HCT116 (cell line): ENCODE data around the gene POLG. TPM values are rescaled to one million over a fixed set of nuclear protein-coding genes. Genes with fewer than 3 reads are reported as not detected.

Experiments
- ATAC-seq: fragments of 200-7000 bp; cut with Tn5 transposase; 2 replicates; pipeline ENCODE4 v1.9.1; 2020; ENCODE audit warnings: mild to moderate bottlenecking, moderate library complexity
- Bru-seq: library from RNA; stranded (reverse); fragments of 400-500 nt; gene quantifications from one replicate; lab custom pipeline; 2021; lab: Mats Ljungman, UMichigan
- BruChase-seq, 2 experiments: library from RNA; stranded (reverse); fragments of 400-500 nt; gene quantifications; one replicate each; lab custom pipeline; 2021; lab: Mats Ljungman, UMichigan
- BruUV-seq: library from RNA; stranded (reverse); fragments of 400-500 nt; replicated peaks from 2 replicates; lab custom pipeline; 2021; lab: Mats Ljungman, UMichigan
- CTCF ChIA-PET: fragments of 300-600 bp; sonication (Branson Sonifier 250); formaldehyde crosslinking; loops from one replicate; lab custom pipeline; 2021; ENCODE audit warnings: antibody characterized with exemption; lab: Charles Lee
- POLR2A ChIA-PET: fragments of 300-600, 350-600 bp; sonication (Branson Sonifier 250); formaldehyde crosslinking; loops from one replicate; lab custom pipeline; 2021; ENCODE audit warnings: antibody characterized with exemption; lab: Charles Lee
- RAD21 ChIA-PET, 2 experiments: fragments of 300-600 bp; sonication (Branson Sonifier 250); formaldehyde crosslinking; loops; one replicate each; lab custom pipeline; 2023; ENCODE audit warnings: low total read pairs in 2 of 2; ENCODE audit not compliant: uncharacterized antibody in 2 of 2, unreplicated experiment in 2 of 2, low non-redundant PET in 1 of 2; lab: Charles Lee
- DNase-seq: peaks from one replicate; pipeline ENCODE4 v3.0.0-alpha.2; 2010; ENCODE audit warnings: low read depth, low spot score
- H2AFZ ChIP-seq: fragments of 200-600 bp; shearing (Covaris generic), sonication (generic); 2 replicates; pipeline ENCODE4 v1.6.1; 2017; ENCODE audit warnings: low read depth, mixed run types, mixed read lengths, antibody characterized with exemption, low read length; ENCODE audit not compliant: poor library complexity, severe bottlenecking
- H3K27ac ChIP-seq: 2 replicates; pipeline ENCODE4 v1.5.1; 2012; ENCODE audit warnings: low read depth, low read length
- H3K27me3 ChIP-seq: fragments of 200-600 bp; sonication (generic); 2 replicates; pipeline ENCODE4 v1.6.1; 2016; ENCODE audit warnings: mixed run types, low read length, mixed read lengths; ENCODE audit not compliant: insufficient read depth
- H3K36me3 ChIP-seq, 2 experiments: fragments of 200-500 bp in 1 of 2; fragments of 200-600 bp in 1 of 2; sonication (Bioruptor generic) in 1 of 2; sonication (generic) in 1 of 2; 2 replicates each; pipeline versions ENCODE4 v1.5.1 to v1.6.1; 2014 to 2016; ENCODE audit warnings: low read length in 2 of 2, inconsistent platforms in 1 of 2, mixed read lengths in 1 of 2, mixed run types in 1 of 2; ENCODE audit not compliant: insufficient read depth in 2 of 2, control insufficient read depth in 1 of 2
- H3K4me1 ChIP-seq, 2 experiments: fragments of 200-600 bp in 1 of 2; sonication (generic) in 1 of 2; 2 replicates each; pipeline versions ENCODE4 v1.5.1 to v1.6.1; 2012 to 2017; ENCODE audit warnings: low read length in 2 of 2, inconsistent platforms in 1 of 2, mild to moderate bottlenecking in 1 of 2, mixed read lengths in 1 of 2, mixed run types in 1 of 2, moderate library complexity in 1 of 2; ENCODE audit not compliant: insufficient read depth in 2 of 2, control insufficient read depth in 1 of 2
- H3K4me2 ChIP-seq: fragments of 200-600 bp; sonication (generic); 2 replicates; pipeline ENCODE4 v1.6.1; 2017; ENCODE audit warnings: mixed run types, low read length, mixed read lengths
- H3K4me3 ChIP-seq, 2 experiments: fragments of 200-600 bp in 1 of 2; sonication (generic) in 1 of 2; replicated peaks in 1 of 2; 2 replicates each; pipeline ENCODE4 v1.5.1; 2011 to 2016; ENCODE audit warnings: low read length in 2 of 2, control low read depth in 1 of 2, low read depth in 1 of 2, mild to moderate bottlenecking in 1 of 2, mixed read lengths in 1 of 2, mixed run types in 1 of 2
- H3K79me2 ChIP-seq: fragments of 200-600 bp; sonication (generic); 2 replicates; pipeline ENCODE4 v1.6.1; 2017; ENCODE audit warnings: mild to moderate bottlenecking, mixed run types, low read length, moderate library complexity, mixed read lengths; ENCODE audit not compliant: insufficient read depth
- H3K9ac ChIP-seq: fragments of 200-600 bp; sonication (generic); 2 replicates; pipeline ENCODE4 v1.6.1; 2016; ENCODE audit warnings: low read length, mixed read lengths
- H3K9me2 ChIP-seq: fragments of 200-600 bp; sonication (generic), shearing (Covaris generic); 2 replicates; pipeline ENCODE4 v1.6.1; 2017; ENCODE audit warnings: mixed run types, mild to moderate bottlenecking, moderate library complexity; ENCODE audit not compliant: insufficient read depth
- H3K9me3 ChIP-seq, 2 experiments: fragments of 200-500 bp in 1 of 2; fragments of 200-600 bp in 1 of 2; sonication (Bioruptor generic) in 1 of 2; sonication (generic) in 1 of 2; 2 replicates each; pipeline ENCODE4 v1.6.1; 2014 to 2017; ENCODE audit warnings: low read length in 2 of 2, mixed read lengths in 2 of 2, inconsistent platforms in 1 of 2, low read depth in 1 of 2, mild to moderate bottlenecking in 1 of 2, mixed run types in 1 of 2, moderate library complexity in 1 of 2; ENCODE audit not compliant: control insufficient read depth in 1 of 2, insufficient read depth in 1 of 2
- H4K20me1 ChIP-seq: fragments of 200-600 bp; sonication (generic), shearing (Covaris generic); 2 replicates; pipeline ENCODE4 v1.6.1; 2017; ENCODE audit warnings: mixed run types, mild to moderate bottlenecking, moderate library complexity; ENCODE audit not compliant: insufficient read depth
- ATF3 ChIP-seq: IDR thresholded peaks from 2 replicates; pipeline ENCODE4 v1.6.1; 2012
- CEBPB ChIP-seq: IDR thresholded peaks from 2 replicates; pipeline ENCODE4 v1.6.1; 2012; ENCODE audit warnings: low read depth
- EGR1 ChIP-seq: IDR thresholded peaks from 2 replicates; pipeline ENCODE4 v1.6.1; 2012; ENCODE audit warnings: low read depth
- ELF1 ChIP-seq: IDR thresholded peaks from 2 replicates; pipeline ENCODE4 v1.6.1; 2012; ENCODE audit warnings: low read depth, borderline replicate concordance
- EZH2 ChIP-seq: fragments of 200-600 bp; sonication (generic); IDR thresholded peaks from 2 replicates; pipeline ENCODE4 v1.6.1; 2017; ENCODE audit warnings: antibody characterized with exemption, mixed run types
- EZH2phosphoT487 ChIP-seq: fragments of 200-600 bp; IDR thresholded peaks from 2 replicates; pipeline ENCODE4 v1.6.1; 2018; ENCODE audit warnings: antibody characterized with exemption, borderline replicate concordance
- FOSL1 ChIP-seq: IDR thresholded peaks from 2 replicates; pipeline ENCODE4 v1.6.1; 2012; ENCODE audit warnings: low read depth
- JUND ChIP-seq: IDR thresholded peaks from 2 replicates; pipeline ENCODE4 v1.6.1; 2012
- MAX ChIP-seq: IDR thresholded peaks from 2 replicates; pipeline ENCODE4 v1.6.1; 2012
- POLR2A ChIP-seq: IDR thresholded peaks from 2 replicates; pipeline ENCODE4 v1.7.0; 2011; ENCODE audit warnings: borderline replicate concordance; ENCODE audit not compliant: insufficient read depth, insufficient read length; ENCODE audit errors: extremely low read depth
- POLR2AphosphoS5 ChIP-seq: IDR thresholded peaks from 2 replicates; pipeline ENCODE4 v1.6.1; 2011; ENCODE audit warnings: mild to moderate bottlenecking, low read depth, low read length, moderate library complexity
- RAD21 ChIP-seq: IDR thresholded peaks from 2 replicates; pipeline ENCODE4 v1.6.1; 2012; ENCODE audit warnings: low read depth, mild to moderate bottlenecking
- SIN3A ChIP-seq: IDR thresholded peaks from 2 replicates; pipeline ENCODE4 v1.6.1; 2012; ENCODE audit warnings: low read depth
- SP1 ChIP-seq: IDR thresholded peaks from 2 replicates; pipeline ENCODE4 v1.6.1; 2012; ENCODE audit warnings: low read depth
- TCF7L2 ChIP-seq: IDR thresholded peaks from 2 replicates; pipeline ENCODE4 v1.7.0; 2011; ENCODE audit warnings: borderline replicate concordance, inconsistent platforms; ENCODE audit not compliant: insufficient read depth, insufficient read length; ENCODE audit errors: extremely low read depth
- YY1 ChIP-seq: IDR thresholded peaks from 2 replicates; pipeline ENCODE4 v1.6.1; 2011; ENCODE audit warnings: low read length, low read depth, moderate library complexity, mild to moderate bottlenecking; ENCODE audit not compliant: insufficient replicate concordance; ENCODE audit errors: extremely low read depth
- ZBTB33 ChIP-seq: IDR thresholded peaks from 2 replicates; pipeline ENCODE4 v1.6.1; 2011; ENCODE audit warnings: mild to moderate bottlenecking, low read length, moderate library complexity; ENCODE audit not compliant: insufficient replicate concordance; ENCODE audit errors: extremely low read depth
- ZFX ChIP-seq: fragments of 450-650 bp; IDR thresholded peaks from 2 replicates; pipeline ENCODE4 v1.6.1; 2017
- ZNF274 ChIP-seq: fragments of 200-500 bp; sonication (Bioruptor generic); IDR thresholded peaks from 2 replicates; pipeline ENCODE4 v1.6.1; 2014; ENCODE audit warnings: mild to moderate bottlenecking, low read depth, low read length, inconsistent platforms
- intact Hi-C: fragments of 100-400 bp; cut with micrococcal nuclease; formaldehyde crosslinking; loops from 2 replicates; pipeline ENCODE4 v1.10.0; 2022
- long read RNA-seq: library from polyadenylated mRNA; unstranded; transcript quantifications from one replicate; pipeline ENCODE4 v2.0.0, GENCODE V29; 2021; ENCODE audit not compliant: unreplicated experiment
- polyA plus RNA-seq: library from polyadenylated mRNA; unstranded; fragments of >200 nt; gene quantifications from 2 replicates; pipeline ENCODE4 v1.2.1, GENCODE V29; 2012; ENCODE audit warnings: missing spikeins
- total RNA-seq: library from RNA; stranded (reverse); gene quantifications from one replicate; pipeline ENCODE4 v1.2.1, GENCODE V29; 2021; ENCODE audit not compliant: unreplicated experiment
- TF ChIP-seq, protein P1 (sequence below), 3 experiments: fragments of 200-600 bp in 1 of 3; sonication (generic) in 1 of 3; IDR thresholded peaks in 2 of 3; conservative IDR thresholded peaks in 1 of 3; 2 replicates each; pipeline ENCODE4 v1.5.1; 2012 to 2017; ENCODE audit warnings: low read depth in 2 of 3, low read length in 2 of 3, antibody characterized with exemption in 1 of 3, borderline replicate concordance in 1 of 3, control low read depth in 1 of 3, mild to moderate bottlenecking in 1 of 3, mixed read lengths in 1 of 3, mixed run types in 1 of 3, moderate library complexity in 1 of 3; ENCODE audit not compliant: insufficient read depth in 1 of 3

The POLG gene
- total RNA-seq (72.7 TPM), Bru-seq, nascent RNA (percentile 90 among the genes with signal in this experiment), BruChase-seq, experiment 1, labeled RNA remaining after a 6-hour chase (percentile 89 among the genes with signal in this experiment), BruChase-seq, experiment 2, labeled RNA remaining after a 2-hour chase (percentile 89 among the genes with signal in this experiment)
- polyA plus RNA-seq, result 47.7 and 50.2 TPM in 2 replicates
- long read RNA-seq, full-length matches to known transcripts, result 37 of 92 reads
- long read RNA-seq, partial matches to known transcripts, result 36 of 92 reads
- long read RNA-seq, other reads (novel, unspliced or antisense), result 19 of 92 reads

GRCh38 chr15:89334510-89335297 lies at the start of gene POLG:
POLG (minus strand) TSS chr15:89334824; CDS start chr15:89333754, 1,070 bp downstream.
- Histone ChIP-seq H3K79me2 (peaks cover 46% of the 10 kb centered on the region), H3K27ac (peak within 1 kb of the TSS; percentile 85), H4K20me1 (peaks cover 8% of the 10 kb centered on the region; the same call in 1 of the 2 replicates), H3K27me3 (no peaks in the 10 kb centered on the region), H3K9ac (peak within 1 kb of the TSS; percentile 91), H3K4me2 (peak within 1 kb of the TSS; percentile 89), H3K36me3 (peaks cover 24 to 36% of the 10 kb centered on the region in 2 experiments; a peak in 3 of 4 replicates), H3K4me3 (peak within 1 kb of the TSS; percentile 92 to 94), H2AFZ (no peak within 1 kb of the TSS), H3K9me3 (no peaks in the 10 kb centered on the region), H3K4me1 (peaks cover 9 to 25% of the 10 kb centered on the region in 2 experiments), H3K9me2 (no peaks in the 10 kb centered on the region)
- peak; percentile 97 for TF ChIP-seq POLR2AphosphoS5
- no peak for TF ChIP-seq ATF3
- TF ChIP-seq, protein P1, sequence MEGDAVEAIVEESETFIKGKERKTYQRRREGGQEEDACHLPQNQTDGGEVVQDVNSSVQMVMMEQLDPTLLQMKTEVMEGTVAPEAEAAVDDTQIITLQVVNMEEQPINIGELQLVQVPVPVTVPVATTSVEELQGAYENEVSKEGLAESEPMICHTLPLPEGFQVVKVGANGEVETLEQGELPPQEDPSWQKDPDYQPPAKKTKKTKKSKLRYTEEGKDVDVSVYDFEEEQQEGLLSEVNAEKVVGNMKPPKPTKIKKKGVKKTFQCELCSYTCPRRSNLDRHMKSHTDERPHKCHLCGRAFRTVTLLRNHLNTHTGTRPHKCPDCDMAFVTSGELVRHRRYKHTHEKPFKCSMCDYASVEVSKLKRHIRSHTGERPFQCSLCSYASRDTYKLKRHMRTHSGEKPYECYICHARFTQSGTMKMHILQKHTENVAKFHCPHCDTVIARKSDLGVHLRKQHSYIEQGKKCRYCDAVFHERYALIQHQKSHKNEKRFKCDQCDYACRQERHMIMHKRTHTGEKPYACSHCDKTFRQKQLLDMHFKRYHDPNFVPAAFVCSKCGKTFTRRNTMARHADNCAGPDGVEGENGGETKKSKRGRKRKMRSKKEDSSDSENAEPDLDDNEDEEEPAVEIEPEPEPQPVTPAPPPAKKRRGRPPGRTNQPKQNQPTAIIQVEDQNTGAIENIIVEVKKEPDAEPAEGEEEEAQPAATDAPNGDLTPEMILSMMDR (IDR thresholded peaks at IDR 0.05 in 2 of 3, conservative IDR thresholded peaks at IDR 0.05 in 1 of 3; ENCODE audit: borderline replicate concordance in 1 of 3, insufficient read depth in 1 of 3, low read depth in 2 of 3, low read length in 2 of 3), result no peak
- no peak for TF ChIP-seq RAD21
- no peak for TF ChIP-seq SP1
- TF ChIP-seq ELF1, result no peak
- no peak for TF ChIP-seq EZH2
- no peak for TF ChIP-seq ZNF274
- TF ChIP-seq TCF7L2, result peak; percentile 88
- peak; percentile 95 for TF ChIP-seq POLR2A
- TF ChIP-seq JUND, result no peak
- TF ChIP-seq ZBTB33, result peak; percentile 81
- TF ChIP-seq EZH2phosphoT487, result no peak
- no peak for TF ChIP-seq MAX
- no peak for TF ChIP-seq EGR1
- peak; percentile 33 for TF ChIP-seq YY1
- TF ChIP-seq FOSL1, result no peak
- TF ChIP-seq CEBPB, result no peak
- TF ChIP-seq ZFX, result peak; percentile 100
- no peak for TF ChIP-seq SIN3A
- ChIA-PET CTCF (interaction anchor here (0.7 to 1.8 kb wide), 4 partner anchors 18 to 128 kb away, joined by 3 to 7 read pairs (median 6); no protein-coding TSS in a partner anchor), POLR2A (interaction anchor here (0.7 to 0.8 kb wide), 2 partner anchors 27 to 127 kb away, joined by 3 to 5 read pairs; no protein-coding TSS in a partner anchor), RAD21 (interaction anchor here in 1 of 2 experiments (1.1 kb wide), 1 partner anchor 22 kb away, joined by 3 read pairs; no protein-coding TSS in a partner anchor)
- intact Hi-C loops, result loop anchor here (1.0 to 2.0 kb wide), 2 partner anchors 58 to 91 kb away; partner anchors contain the start of gene FANCI
- DNase-seq (peak; percentile 98), ATAC-seq (peak; percentile 90)
- no TSS peak for BruUV-seq
